ENCODE measurements around the gene ARL8B. TPM values are rescaled to one million over a fixed set of nuclear protein-coding genes. Genes with fewer than 3 reads are reported as not detected.

Gene ARL8B
- total RNA-seq, 1 donor from 2014 or later: 43.5 TPM

GRCh38 chr3:5227812-5228211, 105.7 kb downstream of the ARL8B start:
- H3K27me3 Mint-ChIP-seq: no peaks in the 10 kb centered on the region
- no peaks in the 10 kb centered on the region for H3K36me3 Mint-ChIP-seq
- no peak for TF ChIP-seq CTCF (conservative IDR thresholded peaks at IDR 0.05)
- no peak overlapping the region for H3K4me3 Mint-ChIP-seq
- no peak for DNase-seq (ENCODE audit: extremely low spot score, unreplicated experiment)
- H3K4me1 Mint-ChIP-seq (ENCODE audit: unreplicated experiment): peaks cover 8% of the 10 kb centered on the region
- no peaks in the 10 kb centered on the region for H3K9me3 Mint-ChIP-seq
- no peak overlapping the region for H3K27ac Mint-ChIP-seq

- Mint-ChIP-seq H3K27me3 (no peaks in the 10 kb centered on the region), H3K9me3 (no peaks in the 10 kb centered on the region), H3K27ac (no peak overlapping the region), H3K4me1 (ENCODE audit: unreplicated experiment) (peaks cover 8% of the 10 kb centered on the region), H3K4me3 (no peak overlapping the region), H3K36me3 (no peaks in the 10 kb centered on the region)
- DNase-seq (ENCODE audit: extremely low spot score, unreplicated experiment): no peak
- no peak for TF ChIP-seq CTCF (conservative IDR thresholded peaks at IDR 0.05)
Measured at GRCh38 chr3:5229414-5229813, 107.3 kb downstream of the ARL8B start.

Other genes starting within 250 kb of the ARL8B start
- gene BHLHE40, start 142.9 kb upstream of the ARL8B start, total RNA-seq (ENCODE audit: low replicate concordance): 13.6 and 40.5 TPM in 2 replicates
- gene EDEM1, start 65.4 kb downstream of the ARL8B start, total RNA-seq (ENCODE audit: low replicate concordance): 20.2 and 35.1 TPM in 2 replicates

Data from type B pancreatic cell (in vitro differentiated cells).